CD14-positive monocyte (primary cell): ENCODE data around the gene RNF41. TPM values are rescaled to one million over a fixed set of nuclear protein-coding genes. Genes with fewer than 3 reads are reported as not detected.

Experiments used
- DNase-seq, 3 donors: peaks; one replicate each; pipeline ENCODE4 v3.0.0-alpha.2; 2011 to 2022
- H2AFZ ChIP-seq: 2 replicates; pipeline ENCODE4 v1.6.0; 2012; ENCODE audit warnings: mild to moderate bottlenecking, low read depth, low read length, inconsistent platforms; ENCODE audit not compliant: insufficient read depth, poor library complexity, severe bottlenecking
- H3K27ac ChIP-seq, 2 donors: 1 replicate in 1 of 2; 2 replicates in 1 of 2; pipeline ENCODE4 v1.5.1; 2012 to 2013; ENCODE audit warnings: low read length in 2 of 2, control low read depth in 1 of 2, inconsistent platforms in 1 of 2, low read depth in 1 of 2, mild to moderate bottlenecking in 1 of 2
- H3K27me3 ChIP-seq, 2 donors: one replicate each; pipeline versions ENCODE4 v1.6.0 to v1.6.1; 2011 to 2013; ENCODE audit warnings: low read length in 2 of 2; ENCODE audit not compliant: control insufficient read depth in 2 of 2, insufficient read depth in 2 of 2
- H3K36me3 ChIP-seq, 2 donors: replicated peaks in 1 of 2; 1 replicate in 1 of 2; 2 replicates in 1 of 2; pipeline versions ENCODE4 v1.5.1 to v1.6.1; 2012 to 2013; ENCODE audit warnings: low read length in 2 of 2, control low read depth in 1 of 2, inconsistent platforms in 1 of 2, mild to moderate bottlenecking in 1 of 2; ENCODE audit not compliant: insufficient read depth in 2 of 2, control insufficient read depth in 1 of 2
- H3K4me1 ChIP-seq, 2 donors: 1 replicate in 1 of 2; 2 replicates in 1 of 2; pipeline versions ENCODE4 v1.5.1 to v1.6.1; 2012 to 2013; ENCODE audit warnings: low read length in 2 of 2, control low read depth in 1 of 2, inconsistent platforms in 1 of 2, mild to moderate bottlenecking in 1 of 2, moderate library complexity in 1 of 2; ENCODE audit not compliant: insufficient read depth in 2 of 2, control insufficient read depth in 1 of 2
- H3K4me2 ChIP-seq: replicated peaks from 2 replicates; pipeline ENCODE3; 2012; ENCODE audit warnings: low read length, moderate library complexity, mild to moderate bottlenecking; ENCODE audit not compliant: poor library complexity, severe bottlenecking; ENCODE audit errors: extremely low read depth
- H3K4me3 ChIP-seq, 3 experiments: fragments of 200-600 bp in 1 of 3; sonication (generic) in 1 of 3; replicated peaks in 1 of 3; 1 replicate in 2 of 3; 2 replicates in 1 of 3; pipeline ENCODE4 v1.5.1; 2011 to 2013; ENCODE audit warnings: low read length in 3 of 3, mild to moderate bottlenecking in 3 of 3, control low read depth in 2 of 3, low read depth in 2 of 3, inconsistent platforms in 1 of 3, moderate library complexity in 1 of 3
- H3K79me2 ChIP-seq: 2 replicates; pipeline ENCODE4 v1.6.0; 2012; ENCODE audit warnings: mild to moderate bottlenecking, control low read depth, inconsistent platforms, low read length, moderate library complexity; ENCODE audit not compliant: insufficient read depth
- H3K9ac ChIP-seq: 2 replicates; pipeline ENCODE4 v1.6.0; 2017; ENCODE audit warnings: low read length, mild to moderate bottlenecking; ENCODE audit not compliant: insufficient read depth, poor library complexity, severe bottlenecking
- H3K9me3 ChIP-seq, 2 donors: replicated peaks in 1 of 2; 1 replicate in 1 of 2; 2 replicates in 1 of 2; pipeline versions ENCODE4 v1.5.1 to v1.6.1; 2012 to 2013; ENCODE audit warnings: low read length in 2 of 2, control low read depth in 1 of 2; ENCODE audit not compliant: control insufficient read depth in 1 of 2, insufficient read depth in 1 of 2
- H4K20me1 ChIP-seq: 2 replicates; pipeline ENCODE4 v1.6.0; 2012; ENCODE audit warnings: mild to moderate bottlenecking, low read length, control low read depth, moderate library complexity; ENCODE audit not compliant: insufficient read depth
- H3K27ac Mint-ChIP-seq, 7 donors: one replicate each; pipeline ENCODE4 v1.8.0; 2020; ENCODE audit warnings: mild to moderate bottlenecking in 7 of 7, mixed read lengths in 7 of 7, moderate library complexity in 6 of 7, inconsistent platforms in 2 of 7
- H3K27me3 Mint-ChIP-seq, 3 donors: one replicate each; pipeline ENCODE4 v1.8.0; 2021 to 2022; ENCODE audit warnings: low read depth in 3 of 3, mild to moderate bottlenecking in 3 of 3, mixed read lengths in 3 of 3, moderate library complexity in 3 of 3, inconsistent platforms in 1 of 3
- H3K36me3 Mint-ChIP-seq, 2 donors: one replicate each; pipeline ENCODE4 v1.8.0; 2020; ENCODE audit warnings: mixed read lengths in 2 of 2, inconsistent platforms in 1 of 2, mild to moderate bottlenecking in 1 of 2
- H3K4me1 Mint-ChIP-seq: one replicate; pipeline ENCODE4 v1.8.0; 2020; ENCODE audit warnings: mild to moderate bottlenecking, mixed read lengths
- H3K4me3 Mint-ChIP-seq, 2 donors: one replicate each; pipeline ENCODE4 v1.8.0; 2020; ENCODE audit warnings: mild to moderate bottlenecking in 2 of 2, mixed read lengths in 2 of 2, moderate library complexity in 1 of 2
- H3K9me3 Mint-ChIP-seq, 7 donors: one replicate each; pipeline ENCODE4 v1.8.0; 2020 to 2022; ENCODE audit warnings: mixed read lengths in 7 of 7, mild to moderate bottlenecking in 6 of 7, moderate library complexity in 6 of 7, inconsistent platforms in 2 of 7
- CTCF ChIP-seq: fragments of 200-600 bp; IDR thresholded peaks from one replicate; pipeline ENCODE4 v1.8.0; 2022; ENCODE audit warnings: antibody characterized with exemption, mild to moderate bottlenecking
- WGBS: methylation state at CpG from one replicate; pipeline ENCODE4 v1.1.5; 2013; ENCODE audit warnings: missing lambda C conversion rate; ENCODE audit not compliant: insufficient coverage; 5-methylcytosine and 5-hydroxymethylcytosine counted together
- intact Hi-C, 2 donors: fragments of 100-400 bp; cut with micrococcal nuclease; formaldehyde crosslinking; loops; one replicate each; pipeline versions ENCODE4 v1.15.0 to v1.15.1; 2023
- polyA plus RNA-seq, 3 donors: library from polyadenylated mRNA; depleted of rRNA in 1 of 3; unstranded in 2 of 3; stranded (reverse) in 1 of 3; fragments of 300-500 nt in 2 of 3; fragments of >200 nt in 1 of 3; fragmentation: Illumina TruSeq in 2 of 3; gene quantifications; 1 replicate in 2 of 3; 2 replicates in 1 of 3; pipeline ENCODE4 v1.2.3, GENCODE V29; 2012 to 2021

RNF41 gene
- polyA plus RNA-seq, 3 donors: 35.8 to 82.0 (median 45.7) TPM

GRCh38 chr12:56162468-56163290 lies 59.0 kb downstream of the RNF41 start:
- Histone ChIP-seq H3K27me3 (no peaks in the 10 kb centered on the region), H3K36me3 (peaks cover 65 to 77% of the 10 kb centered on the region in 2 donors), H3K4me3 (no peak overlapping the region), H3K27ac (peak overlapping the region in 1 of 2 donors; percentile 1), H4K20me1 (peaks cover 75% of the 10 kb centered on the region), H2AFZ (no peak overlapping the region), H3K4me2 (no peak overlapping the region), H3K4me1 (peaks cover 26 to 30% of the 10 kb centered on the region in 2 donors), H3K79me2 (peaks cover 44% of the 10 kb centered on the region), H3K9ac (no peak overlapping the region), H3K9me3 (no peaks in the 10 kb centered on the region)
- DNase-seq: no peak
- H3K27me3 Mint-ChIP-seq: no peaks in the 10 kb centered on the region
- TF ChIP-seq CTCF: no peak
- intact Hi-C loops: loop anchor here in 1 of 2 donors (5.0 kb wide), 1 partner anchor 35 kb away; the partner anchor contains the start of gene ESYT1
- no peaks in the 10 kb centered on the region for H3K9me3 Mint-ChIP-seq
- H3K27ac Mint-ChIP-seq: peak overlapping the region; percentile 4 to 70 (median 53)
- H3K4me1 Mint-ChIP-seq: peaks cover 29% of the 10 kb centered on the region
- no peak overlapping the region for H3K4me3 Mint-ChIP-seq
- 97% methylated on average over 6 of the region's 11 CpGs for WGBS
- H3K36me3 Mint-ChIP-seq: peaks cover 65 to 78% of the 10 kb centered on the region in 2 donors

GRCh38 chr12:56161690-56162351 lies 59.9 kb downstream of the RNF41 start:
- H3K36me3 ChIP-seq: peaks cover 60 to 71% of the 10 kb centered on the region in 2 donors
- peaks cover 33 to 39% of the 10 kb centered on the region in 2 donors for H3K4me1 ChIP-seq
- no peak overlapping the region for H2AFZ ChIP-seq
- Mint-ChIP-seq H3K27me3 (no peaks in the 10 kb centered on the region), H3K36me3 (peaks cover 58 to 70% of the 10 kb centered on the region in 2 donors), H3K4me1 (peaks cover 34% of the 10 kb centered on the region), H3K4me3 (no peak overlapping the region), H3K9me3 (no peaks in the 10 kb centered on the region), H3K27ac (peak overlapping the region; percentile 28 to 98 (median 68))
- H3K9ac ChIP-seq: no peak overlapping the region
- H3K79me2 ChIP-seq: peaks cover 51% of the 10 kb centered on the region
- intact Hi-C loops: loop anchor here in 1 of 2 donors (5.0 kb wide), 1 partner anchor 35 kb away; the partner anchor contains the start of gene ESYT1
- no peak overlapping the region for H3K4me2 ChIP-seq
- WGBS: no CpG with 5 or more reads among the region's 10 CpGs
- H3K4me3 ChIP-seq: no peak overlapping the region
- H4K20me1 ChIP-seq: peaks cover 75% of the 10 kb centered on the region
- no peak for TF ChIP-seq CTCF
- no peaks in the 10 kb centered on the region for H3K9me3 ChIP-seq
- no peaks in the 10 kb centered on the region for H3K27me3 ChIP-seq
- DNase-seq: no peak
- H3K27ac ChIP-seq: peak overlapping the region in 1 of 2 donors; percentile 94
